Measurements from ENCODE around the gene GATA5. TPM values are rescaled to one million over a fixed set of nuclear protein-coding genes. Genes with fewer than 3 reads are reported as not detected.

The GATA5 gene
- total and polyA plus RNA-seq, 12 donors: 0.11 to 5.1 (median 0.60) TPM

DNA sequence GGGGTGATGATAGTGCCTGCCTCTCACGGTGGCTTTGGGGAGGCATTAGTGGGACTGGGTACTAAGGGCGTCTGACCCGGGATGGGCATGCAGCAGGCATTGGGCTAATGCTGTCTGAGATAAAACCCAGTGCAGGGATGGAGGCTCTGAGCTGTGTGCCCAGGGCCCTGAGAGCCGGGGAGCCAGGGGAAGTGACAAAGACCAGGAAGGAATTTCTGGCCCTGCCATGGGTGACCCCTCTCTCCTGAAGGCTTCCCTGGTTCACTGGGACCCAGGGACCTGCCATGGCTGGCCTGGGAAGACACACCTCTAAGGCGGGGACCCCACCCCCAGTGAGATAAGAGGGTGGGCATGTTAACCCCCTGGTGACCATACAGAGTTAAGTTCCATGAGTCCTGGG lies 3.9 kb upstream of the GATA5 start:
- Histone ChIP-seq H3K36me3 (no peaks in the 10 kb centered on the region), H3K9me3 (no peaks in the 10 kb centered on the region), H3K4me1 (peaks cover under 1 to 37% (median 18%) of the 10 kb centered on the region in 9 donors), H3K4me3 (no peak overlapping the region), H3K27me3 (peaks cover 27 to 92% (median 88%) of the 10 kb centered on the region in 7 donors), H3K27ac (no peak overlapping the region)
- TF ChIP-seq, protein P1, sequence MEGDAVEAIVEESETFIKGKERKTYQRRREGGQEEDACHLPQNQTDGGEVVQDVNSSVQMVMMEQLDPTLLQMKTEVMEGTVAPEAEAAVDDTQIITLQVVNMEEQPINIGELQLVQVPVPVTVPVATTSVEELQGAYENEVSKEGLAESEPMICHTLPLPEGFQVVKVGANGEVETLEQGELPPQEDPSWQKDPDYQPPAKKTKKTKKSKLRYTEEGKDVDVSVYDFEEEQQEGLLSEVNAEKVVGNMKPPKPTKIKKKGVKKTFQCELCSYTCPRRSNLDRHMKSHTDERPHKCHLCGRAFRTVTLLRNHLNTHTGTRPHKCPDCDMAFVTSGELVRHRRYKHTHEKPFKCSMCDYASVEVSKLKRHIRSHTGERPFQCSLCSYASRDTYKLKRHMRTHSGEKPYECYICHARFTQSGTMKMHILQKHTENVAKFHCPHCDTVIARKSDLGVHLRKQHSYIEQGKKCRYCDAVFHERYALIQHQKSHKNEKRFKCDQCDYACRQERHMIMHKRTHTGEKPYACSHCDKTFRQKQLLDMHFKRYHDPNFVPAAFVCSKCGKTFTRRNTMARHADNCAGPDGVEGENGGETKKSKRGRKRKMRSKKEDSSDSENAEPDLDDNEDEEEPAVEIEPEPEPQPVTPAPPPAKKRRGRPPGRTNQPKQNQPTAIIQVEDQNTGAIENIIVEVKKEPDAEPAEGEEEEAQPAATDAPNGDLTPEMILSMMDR (IDR thresholded peaks at IDR 0.05): no peak
- ATAC-seq (no peak), DNase-seq (no peak)
- 43 to 52% methylated on average over 5 of the region's 5 CpGs for WGBS, 2 donors
- intact Hi-C loops (cut with DNase I): loop anchor here in 1 of 10 donors (10.0 kb wide), 1 partner anchor 55 kb away; the partner anchor contains the start of gene RBBP8NL

DNA sequence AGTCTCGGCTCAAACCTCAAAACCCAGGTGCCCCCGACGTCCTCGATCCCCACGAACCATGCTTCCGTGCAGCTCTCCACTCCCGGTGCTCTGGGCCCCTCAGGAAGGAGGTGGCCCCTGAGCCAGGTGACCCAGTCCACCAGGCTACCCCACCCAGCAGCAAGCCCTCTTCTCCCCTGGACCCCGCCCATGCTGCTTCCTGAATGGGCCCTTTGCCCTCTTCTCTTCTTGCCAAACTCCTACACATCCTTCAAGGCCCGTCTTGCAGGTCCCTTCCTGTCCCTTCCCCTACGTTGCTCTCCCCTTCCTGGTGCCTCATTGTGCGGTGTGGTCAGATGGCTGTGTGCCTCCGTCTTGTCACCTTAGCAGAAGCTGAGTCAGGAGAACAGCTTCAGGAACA lies 3.4 kb upstream of the GATA5 start:
- H3K4me1 ChIP-seq: peaks cover 0 to 39% (median 22%) of the 10 kb centered on the region in 9 donors
- ATAC-seq (no peak), DNase-seq (no peak)
- H3K27me3 ChIP-seq: peaks cover 31 to 92% (median 88%) of the 10 kb centered on the region in 7 donors
- whole genome bisulfite sequencing, 2 donors: 78 to 83% methylated on average over 12 of the region's 12 CpGs
- H3K36me3 ChIP-seq: no peaks in the 10 kb centered on the region
- no peak overlapping the region for H3K27ac ChIP-seq
- TF ChIP-seq, protein P1 (IDR thresholded peaks at IDR 0.05): no peak
- H3K9me3 ChIP-seq: no peaks in the 10 kb centered on the region
- no peak overlapping the region for H3K4me3 ChIP-seq
- intact Hi-C loops (cut with DNase I): no loop called here

DNA sequence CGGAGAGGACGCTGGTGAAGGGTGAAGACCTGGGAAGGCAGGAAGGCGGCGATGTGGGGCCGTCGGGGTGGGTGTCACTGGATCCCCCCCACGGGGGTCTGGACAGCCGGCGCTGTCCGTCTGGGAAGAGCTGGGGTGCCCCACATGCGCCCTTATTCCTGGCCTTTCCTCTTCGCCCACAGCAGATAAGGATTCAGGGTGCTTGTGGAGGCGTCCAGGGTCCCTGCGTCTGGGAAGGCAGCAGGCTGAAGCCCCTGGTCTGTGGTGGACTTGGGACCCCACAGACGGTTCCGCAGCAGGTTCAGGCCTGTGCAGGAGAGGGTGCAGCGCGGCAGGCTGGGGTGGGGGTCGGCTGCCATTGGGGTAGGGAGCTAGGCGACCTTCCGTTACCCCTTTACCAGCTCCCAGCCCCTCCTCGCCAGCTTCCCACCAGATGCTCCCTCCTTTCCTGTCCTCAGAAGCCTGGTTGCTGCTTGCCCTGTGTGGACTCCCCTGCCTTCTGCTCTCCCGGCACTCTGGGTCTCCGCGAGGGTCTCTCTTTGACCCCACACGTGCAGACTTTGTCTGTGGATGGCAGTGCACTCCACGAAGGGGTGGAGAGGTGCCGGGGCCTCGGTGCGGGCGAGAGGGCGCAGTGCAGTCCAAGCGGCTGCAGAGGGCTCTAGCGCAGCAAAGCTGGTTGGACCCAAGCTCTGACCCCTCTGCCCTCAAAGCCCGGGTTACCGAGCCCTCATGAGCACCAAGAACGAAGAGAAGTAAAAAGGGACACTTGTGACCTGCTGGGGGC lies 2.1 kb upstream of the GATA5 start:
- WGBS, 2 donors: 29 to 36% methylated on average over 36 to 37 of the region's 37 CpGs
- no peak for ATAC-seq
- H3K27me3 ChIP-seq: peaks cover 33 to 92% (median 89%) of the 10 kb centered on the region in 7 donors

GRCh38 chr20:62476056-62476838 lies 452 bp upstream of the GATA5 start:
- no peaks in the 10 kb centered on the region for H3K36me3 ChIP-seq
- H3K9me3 ChIP-seq: no peaks in the 10 kb centered on the region
- peaks cover 0 to 20% (median 12%) of the 10 kb centered on the region in 9 donors for H3K4me1 ChIP-seq
- DNase-seq (peak in 1 of 2 donors; percentile 61), ATAC-seq (peak in 7 of 8 donors; percentile 26 to 82 (median 60))
- peaks cover 33 to 92% (median 75%) of the 10 kb centered on the region in 7 donors for H3K27me3 ChIP-seq
- H3K27ac ChIP-seq: peak overlapping the region in 2 of 10 donors; percentile 14 to 41
- intact Hi-C loops (cut with DNase I): no loop called here
- 5 to 6% methylated on average over 72 to 78 of the region's 82 CpGs for WGBS, 2 donors
- TF ChIP-seq, protein P1 (IDR thresholded peaks at IDR 0.05): no peak
- peak overlapping the region; percentile 9 to 59 (median 46) for H3K4me3 ChIP-seq

More for the DNA sequence above, 2.1 kb upstream of the GATA5 start:
- Histone ChIP-seq H3K36me3 (no peaks in the 10 kb centered on the region), H3K4me1 (peaks cover 0 to 36% (median 22%) of the 10 kb centered on the region in 9 donors), H3K27ac (no peak overlapping the region), H3K4me3 (no peak overlapping the region), H3K9me3 (no peaks in the 10 kb centered on the region)
- TF ChIP-seq, protein P1 (IDR thresholded peaks at IDR 0.05): peak in 4 of 9 donors; percentile 16 to 39 (median 23)
- no peak for DNase-seq
- intact Hi-C loops (cut with DNase I): no loop called here
